ENCODE results near the gene RRP1. TPM values are rescaled to one million over a fixed set of nuclear protein-coding genes. Genes with fewer than 3 reads are reported as not detected.

Gene RRP1
- total and polyA plus RNA-seq, 2 of the 13 experiments (the other 11 are each of a cell fraction or from before 2014, with no cell fraction given): 20.1 to 35.1 TPM

DNA sequence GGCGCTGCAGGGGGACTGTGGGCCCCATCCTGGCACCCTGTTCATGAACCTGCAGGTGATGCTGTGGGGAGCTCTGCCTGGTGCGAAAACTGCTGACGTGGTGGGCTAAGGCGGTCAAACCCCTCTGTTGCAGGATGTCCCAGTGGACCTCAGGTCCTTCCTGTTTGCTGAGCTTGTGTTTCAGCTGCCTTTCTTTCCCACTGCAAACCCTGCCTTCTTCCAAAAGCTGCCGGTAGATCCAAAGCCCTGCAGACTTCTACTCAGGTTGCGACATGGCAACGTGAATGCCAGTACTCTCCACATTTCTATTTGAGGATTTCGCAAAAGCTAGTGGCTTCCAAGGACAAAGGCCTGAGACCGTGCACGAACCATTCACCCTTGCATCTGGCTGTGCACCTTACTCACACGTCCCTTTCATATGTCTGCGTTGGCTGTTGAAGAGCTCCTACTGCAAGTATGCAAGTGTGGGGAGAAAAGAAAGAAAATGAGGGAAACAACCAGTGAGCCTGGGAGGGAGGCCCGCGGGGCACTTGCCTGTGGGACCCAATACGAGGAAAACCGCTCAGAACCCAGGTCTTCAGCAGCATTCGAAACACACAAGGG, 6.2 kb upstream of the RRP1 start (continued):
- TF ChIP-seq, protein P1, sequence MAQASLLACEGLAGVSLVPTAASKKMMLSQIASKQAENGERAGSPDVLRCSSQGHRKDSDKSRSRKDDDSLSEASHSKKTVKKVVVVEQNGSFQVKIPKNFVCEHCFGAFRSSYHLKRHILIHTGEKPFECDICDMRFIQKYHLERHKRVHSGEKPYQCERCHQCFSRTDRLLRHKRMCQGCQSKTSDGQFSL (CRISPR knock-in tag; IDR thresholded peaks at IDR 0.05): no peak
- TF ChIP-seq, protein P2, sequence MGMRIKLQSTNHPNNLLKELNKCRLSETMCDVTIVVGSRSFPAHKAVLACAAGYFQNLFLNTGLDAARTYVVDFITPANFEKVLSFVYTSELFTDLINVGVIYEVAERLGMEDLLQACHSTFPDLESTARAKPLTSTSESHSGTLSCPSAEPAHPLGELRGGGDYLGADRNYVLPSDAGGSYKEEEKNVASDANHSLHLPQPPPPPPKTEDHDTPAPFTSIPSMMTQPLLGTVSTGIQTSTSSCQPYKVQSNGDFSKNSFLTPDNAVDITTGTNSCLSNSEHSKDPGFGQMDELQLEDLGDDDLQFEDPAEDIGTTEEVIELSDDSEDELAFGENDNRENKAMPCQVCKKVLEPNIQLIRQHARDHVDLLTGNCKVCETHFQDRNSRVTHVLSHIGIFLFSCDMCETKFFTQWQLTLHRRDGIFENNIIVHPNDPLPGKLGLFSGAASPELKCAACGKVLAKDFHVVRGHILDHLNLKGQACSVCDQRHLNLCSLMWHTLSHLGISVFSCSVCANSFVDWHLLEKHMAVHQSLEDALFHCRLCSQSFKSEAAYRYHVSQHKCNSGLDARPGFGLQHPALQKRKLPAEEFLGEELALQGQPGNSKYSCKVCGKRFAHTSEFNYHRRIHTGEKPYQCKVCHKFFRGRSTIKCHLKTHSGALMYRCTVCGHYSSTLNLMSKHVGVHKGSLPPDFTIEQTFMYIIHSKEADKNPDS (CRISPR knock-in tag; IDR thresholded peaks at IDR 0.05): peak; percentile 94
- TF ChIP-seq LCORL (IDR thresholded peaks at IDR 0.05): no peak
- peak; percentile 98 for TF ChIP-seq LCORL (CRISPR knock-in tag; IDR thresholded peaks at IDR 0.05)
- no peak for TF ChIP-seq ARHGAP35 (CRISPR knock-in tag; IDR thresholded peaks at IDR 0.05; ENCODE audit: borderline replicate concordance)
- no peak for TF ChIP-seq ZNF333 (CRISPR knock-in tag; IDR thresholded peaks at IDR 0.05; ENCODE audit: borderline replicate concordance)
- TF ChIP-seq JUNB (CRISPR knock-in tag; IDR thresholded peaks at IDR 0.05; ENCODE audit: borderline replicate concordance): no peak
- TF ChIP-seq POLR2G (IDR thresholded peaks at IDR 0.05; ENCODE audit: low read depth, low read length): peak; percentile 64
- TF ChIP-seq, protein P3, sequence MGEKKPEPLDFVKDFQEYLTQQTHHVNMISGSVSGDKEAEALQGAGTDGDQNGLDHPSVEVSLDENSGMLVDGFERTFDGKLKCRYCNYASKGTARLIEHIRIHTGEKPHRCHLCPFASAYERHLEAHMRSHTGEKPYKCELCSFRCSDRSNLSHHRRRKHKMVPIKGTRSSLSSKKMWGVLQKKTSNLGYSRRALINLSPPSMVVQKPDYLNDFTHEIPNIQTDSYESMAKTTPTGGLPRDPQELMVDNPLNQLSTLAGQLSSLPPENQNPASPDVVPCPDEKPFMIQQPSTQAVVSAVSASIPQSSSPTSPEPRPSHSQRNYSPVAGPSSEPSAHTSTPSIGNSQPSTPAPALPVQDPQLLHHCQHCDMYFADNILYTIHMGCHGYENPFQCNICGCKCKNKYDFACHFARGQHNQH (CRISPR knock-in tag; IDR thresholded peaks at IDR 0.05): peak; percentile 69; the same call in 1 of the 2 replicates
- TF ChIP-seq, protein P4, sequence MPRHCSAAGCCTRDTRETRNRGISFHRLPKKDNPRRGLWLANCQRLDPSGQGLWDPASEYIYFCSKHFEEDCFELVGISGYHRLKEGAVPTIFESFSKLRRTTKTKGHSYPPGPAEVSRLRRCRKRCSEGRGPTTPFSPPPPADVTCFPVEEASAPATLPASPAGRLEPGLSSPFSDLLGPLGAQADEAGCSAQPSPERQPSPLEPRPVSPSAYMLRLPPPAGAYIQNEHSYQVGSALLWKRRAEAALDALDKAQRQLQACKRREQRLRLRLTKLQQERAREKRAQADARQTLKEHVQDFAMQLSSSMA (CRISPR knock-in tag; IDR thresholded peaks at IDR 0.05): no peak
- TF ChIP-seq SIX4 (CRISPR knock-in tag; IDR thresholded peaks at IDR 0.05): 0 out of 2 replicates have a peak, but pooled peaks have one; percentile 61
- TF ChIP-seq ZMYM4 (CRISPR knock-in tag; IDR thresholded peaks at IDR 0.05): peak; percentile 62; the same call in 1 of the 2 replicates
- TF ChIP-seq, protein P5, sequence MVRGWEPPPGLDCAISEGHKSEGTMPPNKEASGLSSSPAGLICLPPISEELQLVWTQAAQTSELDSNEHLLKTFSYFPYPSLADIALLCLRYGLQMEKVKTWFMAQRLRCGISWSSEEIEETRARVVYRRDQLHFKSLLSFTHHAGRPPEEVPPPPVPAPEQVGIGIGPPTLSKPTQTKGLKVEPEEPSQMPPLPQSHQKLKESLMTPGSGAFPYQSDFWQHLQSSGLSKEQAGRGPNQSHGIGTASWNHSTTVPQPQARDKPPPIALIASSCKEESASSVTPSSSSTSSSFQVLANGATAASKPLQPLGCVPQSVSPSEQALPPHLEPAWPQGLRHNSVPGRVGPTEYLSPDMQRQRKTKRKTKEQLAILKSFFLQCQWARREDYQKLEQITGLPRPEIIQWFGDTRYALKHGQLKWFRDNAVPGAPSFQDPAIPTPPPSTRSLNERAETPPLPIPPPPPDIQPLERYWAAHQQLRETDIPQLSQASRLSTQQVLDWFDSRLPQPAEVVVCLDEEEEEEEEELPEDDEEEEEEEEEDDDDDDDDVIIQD (CRISPR knock-in tag; IDR thresholded peaks at IDR 0.05; ENCODE audit: low read depth): 0 out of 2 replicates have a peak, but pooled peaks have one; percentile 35
- no peak for TF ChIP-seq ZSCAN30 (CRISPR knock-in tag; IDR thresholded peaks at IDR 0.05)
- TF ChIP-seq, protein P6, sequence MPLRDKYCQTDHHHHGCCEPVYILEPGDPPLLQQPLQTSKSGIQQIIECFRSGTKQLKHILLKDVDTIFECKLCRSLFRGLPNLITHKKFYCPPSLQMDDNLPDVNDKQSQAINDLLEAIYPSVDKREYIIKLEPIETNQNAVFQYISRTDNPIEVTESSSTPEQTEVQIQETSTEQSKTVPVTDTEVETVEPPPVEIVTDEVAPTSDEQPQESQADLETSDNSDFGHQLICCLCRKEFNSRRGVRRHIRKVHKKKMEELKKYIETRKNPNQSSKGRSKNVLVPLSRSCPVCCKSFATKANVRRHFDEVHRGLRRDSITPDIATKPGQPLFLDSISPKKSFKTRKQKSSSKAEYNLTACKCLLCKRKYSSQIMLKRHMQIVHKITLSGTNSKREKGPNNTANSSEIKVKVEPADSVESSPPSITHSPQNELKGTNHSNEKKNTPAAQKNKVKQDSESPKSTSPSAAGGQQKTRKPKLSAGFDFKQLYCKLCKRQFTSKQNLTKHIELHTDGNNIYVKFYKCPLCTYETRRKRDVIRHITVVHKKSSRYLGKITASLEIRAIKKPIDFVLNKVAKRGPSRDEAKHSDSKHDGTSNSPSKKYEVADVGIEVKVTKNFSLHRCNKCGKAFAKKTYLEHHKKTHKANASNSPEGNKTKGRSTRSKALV (CRISPR knock-in tag; IDR thresholded peaks at IDR 0.05): no peak
- TF ChIP-seq PAWR (CRISPR knock-in tag; IDR thresholded peaks at IDR 0.05; ENCODE audit: borderline replicate concordance): no peak
- 0 out of 2 replicates have a peak, but pooled peaks have one; percentile 23 for TF ChIP-seq NFE2 (CRISPR knock-in tag; IDR thresholded peaks at IDR 0.05)
- no peak for TF ChIP-seq ZNF772 (CRISPR knock-in tag; IDR thresholded peaks at IDR 0.05)
- TF ChIP-seq MAF1 (CRISPR knock-in tag; IDR thresholded peaks at IDR 0.05; ENCODE audit: borderline replicate concordance): no peak
- peak; percentile 69; the same call in 1 of the 2 replicates for TF ChIP-seq ZNF619 (CRISPR knock-in tag; IDR thresholded peaks at IDR 0.05)
